ENCODE data around the gene GDA. TPM values are rescaled to one million over a fixed set of nuclear protein-coding genes. Genes with fewer than 3 reads are reported as not detected.

GDA gene
- total and polyA plus RNA-seq, 12 donors, result 0.11 to 5.5 (median 0.39) TPM; not detected in 3

GRCh38 chr9:72141484-72141883, 7.8 kb upstream of the GDA start:
- WGBS, 2 donors, result 73 to 78% methylated on average over 3 of the region's 3 CpGs
- DNase-seq (no peak), ATAC-seq (no peak)

DNA sequence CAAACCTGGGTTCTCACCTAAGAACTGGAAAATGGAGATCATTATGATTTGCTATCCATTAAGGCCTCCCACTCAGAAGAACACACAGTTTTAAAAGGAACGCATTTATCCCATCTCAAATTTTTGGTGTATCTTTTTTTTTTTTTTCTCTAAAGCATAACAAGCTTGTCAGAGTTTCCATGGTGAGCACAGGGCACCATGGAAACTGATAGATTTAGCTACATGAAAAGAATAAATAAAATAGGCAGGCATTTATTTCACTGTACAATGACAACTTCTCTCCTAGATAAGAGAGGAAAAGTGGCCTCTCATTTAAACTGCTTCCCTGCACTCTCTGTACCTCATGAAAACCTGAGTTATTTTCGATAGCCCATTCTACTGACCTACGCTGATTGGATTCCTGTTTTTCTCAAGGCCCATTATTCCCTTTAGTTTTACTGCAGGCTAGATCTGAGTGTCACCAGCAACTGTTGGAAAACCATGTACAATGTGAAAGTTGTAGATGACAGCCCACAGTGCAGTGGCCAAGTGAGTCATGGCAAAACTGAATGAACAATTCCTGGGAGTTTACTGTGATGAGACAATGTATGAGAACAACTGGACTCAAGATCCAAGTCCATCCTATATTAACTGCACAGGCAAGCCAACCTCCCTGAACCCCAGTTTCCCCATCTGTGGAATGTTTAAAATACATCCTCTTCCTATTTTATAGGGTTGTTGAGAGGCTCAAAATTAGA, 4.3 kb upstream of the GDA start:
- no peak overlapping the region for H3K27ac ChIP-seq
- H3K4me1 ChIP-seq, result peaks cover 0 to 8% (median 0%) of the 10 kb centered on the region in 9 donors
- no peak for TF ChIP-seq CTCF (IDR thresholded peaks at IDR 0.05)
- H3K9me3 ChIP-seq, result no peaks in the 10 kb centered on the region
- DNase-seq (no peak), ATAC-seq (no peak)
- 86 to 87% methylated on average over 3 of the region's 3 CpGs for WGBS, 2 donors
- intact Hi-C loops (cut with DNase I), result no loop called here
- no peak overlapping the region for H3K4me3 ChIP-seq
- peaks cover 0 to 32% (median 22%) of the 10 kb centered on the region in 7 donors for H3K27me3 ChIP-seq
- H3K36me3 ChIP-seq, result no peaks in the 10 kb centered on the region

More at GRCh38 chr9:72141484-72141883, 7.8 kb upstream of the GDA start:
- intact Hi-C loops (cut with DNase I), result no loop called here
- no peaks in the 10 kb centered on the region for H3K4me1 ChIP-seq
- peaks cover 0 to 12% (median 4%) of the 10 kb centered on the region in 7 donors for H3K27me3 ChIP-seq
- no peak for TF ChIP-seq CTCF (IDR thresholded peaks at IDR 0.05)
- no peaks in the 10 kb centered on the region for H3K9me3 ChIP-seq
- no peaks in the 10 kb centered on the region for H3K36me3 ChIP-seq
- H3K27ac ChIP-seq, result no peak overlapping the region
- H3K4me3 ChIP-seq, result no peak overlapping the region

DNA sequence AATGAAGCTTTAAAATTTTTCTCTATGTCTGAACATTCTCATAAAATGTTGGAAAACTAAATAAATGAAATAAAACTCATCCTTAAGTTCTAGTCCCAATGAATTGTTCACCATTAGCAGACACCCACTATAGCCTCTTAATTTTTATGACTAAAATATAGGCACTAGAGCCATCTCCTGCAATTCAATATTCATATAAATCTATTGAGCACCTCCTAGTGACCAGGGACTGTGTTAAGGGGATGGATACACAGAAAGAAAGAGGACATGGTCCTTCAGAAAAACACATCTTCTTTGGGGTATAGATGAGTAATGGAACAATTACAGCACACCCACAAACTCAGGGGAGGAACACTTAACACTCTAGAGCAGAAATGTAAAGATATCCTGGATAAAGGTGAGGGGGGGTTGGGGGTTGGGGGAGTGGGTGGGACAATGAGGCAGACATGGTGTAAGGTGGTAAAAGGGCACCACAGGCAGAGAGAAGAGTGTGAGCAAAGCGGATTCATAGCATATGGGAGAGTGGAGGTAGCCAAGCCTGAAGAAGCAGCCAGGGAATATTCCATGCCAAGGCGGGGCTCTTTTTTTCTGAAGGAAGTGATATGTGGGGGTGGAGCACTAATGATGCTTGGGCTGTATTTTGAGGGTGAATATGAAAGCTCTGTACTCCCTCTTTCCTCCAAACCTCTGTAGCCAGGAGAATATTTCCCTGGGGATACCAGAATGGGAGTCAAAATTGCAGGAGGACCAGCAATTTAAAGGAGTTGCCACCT, 3.3 kb upstream of the GDA start:
- no peak overlapping the region for H3K27ac ChIP-seq
- 80 to 96% methylated on average over 2 of the region's 2 CpGs for WGBS, 2 donors
- intact Hi-C loops (cut with DNase I), result no loop called here
- H3K9me3 ChIP-seq, result no peaks in the 10 kb centered on the region
- TF ChIP-seq CTCF (IDR thresholded peaks at IDR 0.05), result no peak
- ATAC-seq (no peak), DNase-seq (no peak)
- H3K4me3 ChIP-seq, result no peak overlapping the region
- peaks cover 0 to 8% (median 0%) of the 10 kb centered on the region in 9 donors for H3K4me1 ChIP-seq
- H3K27me3 ChIP-seq, result peaks cover 0 to 39% (median 27%) of the 10 kb centered on the region in 7 donors
- H3K36me3 ChIP-seq, result no peaks in the 10 kb centered on the region

DNA sequence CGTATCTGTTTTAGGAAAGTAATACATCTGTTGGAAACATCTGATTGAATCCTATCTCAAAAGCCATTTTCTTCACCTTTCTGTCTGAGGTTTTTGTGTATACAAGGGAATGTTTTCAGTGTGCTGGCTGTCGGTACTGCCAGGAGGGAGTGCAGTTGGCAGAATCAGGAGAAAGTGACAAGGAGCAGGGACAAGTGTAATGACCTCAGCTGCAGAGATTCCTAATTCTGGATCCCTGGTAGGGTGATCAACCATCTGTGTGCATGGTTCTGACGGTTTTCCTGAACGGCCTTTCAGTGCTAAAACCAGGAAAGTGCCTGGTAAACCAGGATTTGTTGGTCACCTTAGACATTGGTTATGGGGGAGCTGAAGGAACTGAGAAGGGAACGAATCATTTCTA, 1.6 kb upstream of the GDA start:
- Histone ChIP-seq H3K4me1 (peaks cover 0 to 8% (median 0%) of the 10 kb centered on the region in 9 donors), H3K27ac (no peak overlapping the region), H3K9me3 (no peaks in the 10 kb centered on the region), H3K27me3 (peaks cover 0 to 41% (median 33%) of the 10 kb centered on the region in 7 donors), H3K36me3 (no peaks in the 10 kb centered on the region), H3K4me3 (no peak overlapping the region)
- 57 to 58% methylated on average over 5 of the region's 5 CpGs for WGBS, 2 donors
- ATAC-seq, result peak in 2 of 8 donors; percentile 42 to 76
- intact Hi-C loops (cut with DNase I), result no loop called here
- DNase-seq, result no peak
- TF ChIP-seq CTCF (IDR thresholded peaks at IDR 0.05), result no peak
